ENCODE data around the gene LCK. TPM values are rescaled to one million over a fixed set of nuclear protein-coding genes. Genes with fewer than 3 reads are reported as not detected.

The LCK gene
- total RNA-seq, 1 experiment from 2014 or later: 51.0 TPM

DNA sequence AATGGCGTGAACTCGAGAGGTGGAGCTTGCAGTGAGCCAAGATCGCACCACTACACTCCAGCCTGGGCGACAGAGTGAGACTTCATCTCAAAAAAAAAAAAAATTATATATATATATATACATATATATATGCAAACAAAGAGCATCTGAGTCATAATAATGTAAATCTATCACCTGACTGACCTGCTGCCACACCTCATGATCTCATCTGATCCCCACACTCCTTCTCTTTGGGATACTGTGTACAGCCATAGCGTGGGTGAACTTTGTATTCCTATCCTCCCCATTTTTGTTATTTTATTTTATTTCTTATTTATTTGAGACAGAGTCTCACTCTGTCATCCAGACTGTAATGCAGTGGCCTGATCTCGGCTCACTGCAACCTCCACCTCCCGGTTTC, 38.2 kb downstream of the LCK start (continued):
- TF ChIP-seq, protein P1, sequence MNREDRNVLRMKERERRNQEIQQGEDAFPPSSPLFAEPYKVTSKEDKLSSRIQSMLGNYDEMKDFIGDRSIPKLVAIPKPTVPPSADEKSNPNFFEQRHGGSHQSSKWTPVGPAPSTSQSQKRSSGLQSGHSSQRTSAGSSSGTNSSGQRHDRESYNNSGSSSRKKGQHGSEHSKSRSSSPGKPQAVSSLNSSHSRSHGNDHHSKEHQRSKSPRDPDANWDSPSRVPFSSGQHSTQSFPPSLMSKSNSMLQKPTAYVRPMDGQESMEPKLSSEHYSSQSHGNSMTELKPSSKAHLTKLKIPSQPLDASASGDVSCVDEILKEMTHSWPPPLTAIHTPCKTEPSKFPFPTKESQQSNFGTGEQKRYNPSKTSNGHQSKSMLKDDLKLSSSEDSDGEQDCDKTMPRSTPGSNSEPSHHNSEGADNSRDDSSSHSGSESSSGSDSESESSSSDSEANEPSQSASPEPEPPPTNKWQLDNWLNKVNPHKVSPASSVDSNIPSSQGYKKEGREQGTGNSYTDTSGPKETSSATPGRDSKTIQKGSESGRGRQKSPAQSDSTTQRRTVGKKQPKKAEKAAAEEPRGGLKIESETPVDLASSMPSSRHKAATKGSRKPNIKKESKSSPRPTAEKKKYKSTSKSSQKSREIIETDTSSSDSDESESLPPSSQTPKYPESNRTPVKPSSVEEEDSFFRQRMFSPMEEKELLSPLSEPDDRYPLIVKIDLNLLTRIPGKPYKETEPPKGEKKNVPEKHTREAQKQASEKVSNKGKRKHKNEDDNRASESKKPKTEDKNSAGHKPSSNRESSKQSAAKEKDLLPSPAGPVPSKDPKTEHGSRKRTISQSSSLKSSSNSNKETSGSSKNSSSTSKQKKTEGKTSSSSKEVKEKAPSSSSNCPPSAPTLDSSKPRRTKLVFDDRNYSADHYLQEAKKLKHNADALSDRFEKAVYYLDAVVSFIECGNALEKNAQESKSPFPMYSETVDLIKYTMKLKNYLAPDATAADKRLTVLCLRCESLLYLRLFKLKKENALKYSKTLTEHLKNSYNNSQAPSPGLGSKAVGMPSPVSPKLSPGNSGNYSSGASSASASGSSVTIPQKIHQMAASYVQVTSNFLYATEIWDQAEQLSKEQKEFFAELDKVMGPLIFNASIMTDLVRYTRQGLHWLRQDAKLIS (CRISPR knock-in tag; IDR thresholded peaks at IDR 0.05; ENCODE audit: borderline replicate concordance): no peak
- TF ChIP-seq, protein P2, sequence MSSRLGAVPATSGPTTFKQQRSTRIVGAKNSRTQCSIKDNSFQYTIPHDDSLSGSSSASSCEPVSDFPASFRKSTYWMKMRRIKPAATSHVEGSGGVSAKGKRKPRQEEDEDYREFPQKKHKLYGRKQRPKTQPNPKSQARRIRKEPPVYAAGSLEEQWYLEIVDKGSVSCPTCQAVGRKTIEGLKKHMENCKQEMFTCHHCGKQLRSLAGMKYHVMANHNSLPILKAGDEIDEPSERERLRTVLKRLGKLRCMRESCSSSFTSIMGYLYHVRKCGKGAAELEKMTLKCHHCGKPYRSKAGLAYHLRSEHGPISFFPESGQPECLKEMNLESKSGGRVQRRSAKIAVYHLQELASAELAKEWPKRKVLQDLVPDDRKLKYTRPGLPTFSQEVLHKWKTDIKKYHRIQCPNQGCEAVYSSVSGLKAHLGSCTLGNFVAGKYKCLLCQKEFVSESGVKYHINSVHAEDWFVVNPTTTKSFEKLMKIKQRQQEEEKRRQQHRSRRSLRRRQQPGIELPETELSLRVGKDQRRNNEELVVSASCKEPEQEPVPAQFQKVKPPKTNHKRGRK (CRISPR knock-in tag; IDR thresholded peaks at IDR 0.05; ENCODE audit: borderline replicate concordance): no peak
- TF ChIP-seq, protein P3, sequence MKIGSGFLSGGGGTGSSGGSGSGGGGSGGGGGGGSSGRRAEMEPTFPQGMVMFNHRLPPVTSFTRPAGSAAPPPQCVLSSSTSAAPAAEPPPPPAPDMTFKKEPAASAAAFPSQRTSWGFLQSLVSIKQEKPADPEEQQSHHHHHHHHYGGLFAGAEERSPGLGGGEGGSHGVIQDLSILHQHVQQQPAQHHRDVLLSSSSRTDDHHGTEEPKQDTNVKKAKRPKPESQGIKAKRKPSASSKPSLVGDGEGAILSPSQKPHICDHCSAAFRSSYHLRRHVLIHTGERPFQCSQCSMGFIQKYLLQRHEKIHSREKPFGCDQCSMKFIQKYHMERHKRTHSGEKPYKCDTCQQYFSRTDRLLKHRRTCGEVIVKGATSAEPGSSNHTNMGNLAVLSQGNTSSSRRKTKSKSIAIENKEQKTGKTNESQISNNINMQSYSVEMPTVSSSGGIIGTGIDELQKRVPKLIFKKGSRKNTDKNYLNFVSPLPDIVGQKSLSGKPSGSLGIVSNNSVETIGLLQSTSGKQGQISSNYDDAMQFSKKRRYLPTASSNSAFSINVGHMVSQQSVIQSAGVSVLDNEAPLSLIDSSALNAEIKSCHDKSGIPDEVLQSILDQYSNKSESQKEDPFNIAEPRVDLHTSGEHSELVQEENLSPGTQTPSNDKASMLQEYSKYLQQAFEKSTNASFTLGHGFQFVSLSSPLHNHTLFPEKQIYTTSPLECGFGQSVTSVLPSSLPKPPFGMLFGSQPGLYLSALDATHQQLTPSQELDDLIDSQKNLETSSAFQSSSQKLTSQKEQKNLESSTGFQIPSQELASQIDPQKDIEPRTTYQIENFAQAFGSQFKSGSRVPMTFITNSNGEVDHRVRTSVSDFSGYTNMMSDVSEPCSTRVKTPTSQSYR (CRISPR knock-in tag; IDR thresholded peaks at IDR 0.05): no peak
- no peak for TF ChIP-seq SMAD3 (CRISPR knock-in tag; IDR thresholded peaks at IDR 0.05; ENCODE audit: borderline replicate concordance)

DNA sequence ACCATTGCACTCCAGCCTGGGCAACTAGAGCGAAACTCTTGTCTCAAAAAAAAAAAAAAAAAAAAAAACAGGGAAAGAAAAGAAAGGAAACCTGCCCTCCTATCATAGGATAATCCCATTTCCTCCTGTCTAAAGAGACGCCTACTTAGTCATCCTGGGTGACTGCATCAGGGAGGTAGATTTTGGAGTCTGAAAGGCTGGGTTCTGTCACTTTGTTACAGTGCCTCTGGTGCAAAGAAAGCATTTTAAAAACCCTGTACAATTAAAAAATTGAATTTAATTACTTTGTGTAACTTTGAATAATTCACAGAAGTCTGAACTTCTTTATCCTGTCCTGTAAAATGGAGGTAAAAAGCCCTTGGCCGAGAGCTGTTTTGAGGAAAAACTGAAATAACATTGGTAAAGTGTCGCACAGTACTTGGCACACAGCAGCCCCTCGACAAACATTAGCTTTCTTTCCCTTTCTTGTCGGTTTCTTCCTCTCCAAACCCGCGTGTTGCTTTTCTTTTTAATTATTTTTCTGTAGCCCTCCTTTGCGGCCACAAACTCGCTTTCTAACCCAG, 40.2 kb downstream of the LCK start:
- no peaks in the 10 kb centered on the region for H3K27me3 Mint-ChIP-seq (ENCODE audit: low read depth)
- ChIA-PET POLR2A (interaction anchor here (0.6 to 2.6 kb wide), 6 partner anchors 17 to 64 kb away, joined by 3 to 8 read pairs (median 4); no protein-coding TSS in a partner anchor), CTCF (interaction anchor here (0.5 to 2.0 kb wide), 6 partner anchors 31 to 837 kb away, joined by 3 to 18 read pairs (median 4); no protein-coding TSS in a partner anchor)
- TF ChIP-seq ELF4 (CRISPR knock-in tag; IDR thresholded peaks at IDR 0.05; ENCODE audit: low read depth): no peak
- TF ChIP-seq RORB (CRISPR knock-in tag; IDR thresholded peaks at IDR 0.05): no peak
- TF ChIP-seq GRHL2 (CRISPR knock-in tag; IDR thresholded peaks at IDR 0.05; ENCODE audit: insufficient replicate concordance, severe bottlenecking): no peak
- TF ChIP-seq NR1H2 (CRISPR knock-in tag; IDR thresholded peaks at IDR 0.05): no peak
- H3K9me3 Mint-ChIP-seq: no peaks in the 10 kb centered on the region
- H3K27ac Mint-ChIP-seq: peak overlapping the region; percentile 85; the same call in 1 of the 2 replicates
- peaks cover 20% of the 10 kb centered on the region for H3K4me1 Mint-ChIP-seq
- DNase-seq (ENCODE audit: low spot score): no peak
- peak overlapping the region; percentile 99 for H3K4me3 Mint-ChIP-seq
- no peak for ATAC-seq
- H3K36me3 Mint-ChIP-seq: peaks cover 3% of the 10 kb centered on the region

DNA sequence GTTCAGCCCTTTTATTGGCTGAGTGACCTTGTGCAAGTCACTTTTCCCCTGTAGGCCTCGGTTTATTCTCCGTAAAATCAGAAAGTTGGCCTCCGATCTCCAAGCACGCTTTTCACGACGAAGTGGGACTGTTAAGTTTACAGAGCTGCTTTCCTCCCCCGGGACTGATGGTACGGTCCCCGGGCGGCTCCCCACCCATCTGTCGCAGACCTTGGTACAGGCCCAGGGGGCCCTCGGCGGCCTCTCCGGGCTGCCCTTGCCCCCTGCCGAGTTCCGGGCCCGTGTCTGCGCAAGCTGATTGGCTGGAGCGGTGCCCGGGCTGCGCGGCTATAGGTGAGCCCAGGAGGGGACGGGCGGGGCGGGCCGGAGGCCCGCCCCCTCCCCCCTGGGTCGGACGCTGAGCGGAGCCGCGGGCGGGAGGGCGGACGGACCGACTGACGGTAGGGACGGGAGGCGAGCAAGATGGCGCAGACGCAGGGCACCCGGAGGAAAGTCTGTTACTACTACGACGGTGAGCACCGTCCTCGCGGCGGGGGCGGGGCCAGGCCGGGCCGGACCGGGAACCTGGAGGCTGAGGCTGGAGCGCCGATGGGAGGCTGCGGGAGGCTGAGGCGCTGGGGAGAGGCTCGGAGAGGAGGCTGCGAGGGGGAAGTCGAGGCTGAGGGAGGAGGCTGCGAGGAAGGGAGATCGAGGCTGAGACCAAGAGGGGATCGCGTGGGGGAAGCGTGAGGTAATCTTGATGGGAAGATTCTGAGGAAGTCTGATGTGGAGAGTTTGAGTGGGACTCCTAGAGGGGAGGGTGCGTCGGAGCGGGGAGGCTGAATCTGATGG, 40.9 kb downstream of the LCK start, which contains the start of gene HDAC1:
HDAC1 (plus strand) TSS at position 376 of the 831 bp plus-strand sequence; CDS start at position 463, 87 bp downstream.
- DNase-seq (ENCODE audit: low spot score) (peak; percentile 91), ATAC-seq (peak; percentile 91)
- Mint-ChIP-seq H3K4me1 (peaks cover 23% of the 10 kb centered on the region), H3K27ac (peak within 1 kb of the TSS; percentile 85), H3K9me3 (no peaks in the 10 kb centered on the region), H3K4me3 (peak within 1 kb of the TSS; percentile 99), H3K36me3 (peaks cover 7% of the 10 kb centered on the region), H3K27me3 (ENCODE audit: low read depth) (no peaks in the 10 kb centered on the region)
- POLR2A ChIA-PET: interaction anchor here (0.6 to 2.6 kb wide), 5 partner anchors 17 to 65 kb away, joined by 3 to 8 read pairs (median 5); no protein-coding TSS in a partner anchor
- CTCF ChIA-PET: interaction anchor here (0.5 to 2.0 kb wide), 4 partner anchors 32 to 836 kb away, joined by 3 to 18 read pairs (median 4); no protein-coding TSS in a partner anchor
- TF ChIP-seq ZNF121 (CRISPR knock-in tag; IDR thresholded peaks at IDR 0.05) (peak; percentile 57; the same call in 1 of the 2 replicates), FOXP1 (CRISPR knock-in tag; IDR thresholded peaks at IDR 0.05; ENCODE audit: borderline replicate concordance) (peak; percentile 62; the same call in 1 of the 2 replicates), SMAD3 (CRISPR knock-in tag; IDR thresholded peaks at IDR 0.05; ENCODE audit: borderline replicate concordance) (0 out of 2 replicates have a peak, but pooled peaks have one; percentile 2)
- TF ChIP-seq, protein P3 (CRISPR knock-in tag; IDR thresholded peaks at IDR 0.05): 0 out of 2 replicates have a peak, but pooled peaks have one; percentile 60
- TF ChIP-seq, protein P4, sequence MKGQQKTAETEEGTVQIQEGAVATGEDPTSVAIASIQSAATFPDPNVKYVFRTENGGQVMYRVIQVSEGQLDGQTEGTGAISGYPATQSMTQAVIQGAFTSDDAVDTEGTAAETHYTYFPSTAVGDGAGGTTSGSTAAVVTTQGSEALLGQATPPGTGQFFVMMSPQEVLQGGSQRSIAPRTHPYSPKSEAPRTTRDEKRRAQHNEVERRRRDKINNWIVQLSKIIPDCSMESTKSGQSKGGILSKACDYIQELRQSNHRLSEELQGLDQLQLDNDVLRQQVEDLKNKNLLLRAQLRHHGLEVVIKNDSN (CRISPR knock-in tag; IDR thresholded peaks at IDR 0.05): 0 out of 2 replicates have a peak, but pooled peaks have one; percentile 36
- TF ChIP-seq, protein P5, sequence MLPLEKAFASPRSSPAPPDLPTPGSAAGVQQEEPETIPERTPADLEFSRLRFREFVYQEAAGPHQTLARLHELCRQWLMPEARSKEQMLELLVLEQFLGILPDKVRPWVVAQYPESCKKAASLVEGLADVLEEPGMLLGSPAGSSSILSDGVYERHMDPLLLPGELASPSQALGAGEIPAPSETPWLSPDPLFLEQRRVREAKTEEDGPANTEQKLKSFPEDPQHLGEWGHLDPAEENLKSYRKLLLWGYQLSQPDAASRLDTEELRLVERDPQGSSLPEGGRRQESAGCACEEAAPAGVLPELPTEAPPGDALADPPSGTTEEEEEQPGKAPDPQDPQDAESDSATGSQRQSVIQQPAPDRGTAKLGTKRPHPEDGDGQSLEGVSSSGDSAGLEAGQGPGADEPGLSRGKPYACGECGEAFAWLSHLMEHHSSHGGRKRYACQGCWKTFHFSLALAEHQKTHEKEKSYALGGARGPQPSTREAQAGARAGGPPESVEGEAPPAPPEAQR (CRISPR knock-in tag; IDR thresholded peaks at IDR 0.05): peak; percentile 79; the same call in 1 of the 2 replicates
- TF ChIP-seq, protein P6, sequence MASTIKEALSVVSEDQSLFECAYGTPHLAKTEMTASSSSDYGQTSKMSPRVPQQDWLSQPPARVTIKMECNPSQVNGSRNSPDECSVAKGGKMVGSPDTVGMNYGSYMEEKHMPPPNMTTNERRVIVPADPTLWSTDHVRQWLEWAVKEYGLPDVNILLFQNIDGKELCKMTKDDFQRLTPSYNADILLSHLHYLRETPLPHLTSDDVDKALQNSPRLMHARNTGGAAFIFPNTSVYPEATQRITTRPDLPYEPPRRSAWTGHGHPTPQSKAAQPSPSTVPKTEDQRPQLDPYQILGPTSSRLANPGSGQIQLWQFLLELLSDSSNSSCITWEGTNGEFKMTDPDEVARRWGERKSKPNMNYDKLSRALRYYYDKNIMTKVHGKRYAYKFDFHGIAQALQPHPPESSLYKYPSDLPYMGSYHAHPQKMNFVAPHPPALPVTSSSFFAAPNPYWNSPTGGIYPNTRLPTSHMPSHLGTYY (CRISPR knock-in tag; IDR thresholded peaks at IDR 0.05): 0 out of 2 replicates have a peak, but pooled peaks have one; percentile 54
